ENCODE data around the gene KCNE2. TPM values are rescaled to one million over a fixed set of nuclear protein-coding genes. Genes with fewer than 3 reads are reported as not detected.
A peak's percentile ranks its signal among the peaks of the same experiment; 100 is the strongest.

KCNE2 gene
- total RNA-seq, 1 donor: not detected

DNA sequence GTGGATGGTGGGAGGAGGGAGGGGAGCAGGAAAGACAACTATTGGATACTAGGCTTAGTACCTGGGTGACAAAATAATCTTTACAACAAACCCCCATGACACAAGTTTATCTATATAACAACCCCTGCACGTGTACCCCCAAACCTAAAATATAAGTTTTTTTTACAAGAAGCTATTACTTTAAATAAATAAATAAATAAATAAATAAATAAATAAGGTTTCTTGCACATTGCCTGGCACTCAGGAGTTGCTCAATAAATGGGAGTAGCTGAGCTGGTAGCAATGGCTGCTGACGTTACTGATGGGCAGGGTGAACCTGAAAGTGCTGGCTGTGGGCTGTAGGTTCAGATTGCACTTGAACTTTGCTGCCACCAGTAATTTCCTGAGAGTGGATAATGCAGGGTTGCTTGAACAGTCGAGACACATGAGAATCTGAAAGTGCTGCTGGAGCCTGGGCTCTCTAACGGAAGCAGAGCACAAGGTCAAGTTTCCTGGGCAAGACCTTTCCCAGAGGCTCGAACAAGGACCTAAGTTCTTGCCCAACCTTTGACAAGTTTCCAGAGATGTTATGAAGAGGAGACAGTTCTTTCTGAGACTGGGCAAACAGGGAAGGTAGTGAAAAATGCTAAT is 14.8 kb upstream of the KCNE2 start:
- H3K36me3 ChIP-seq (ENCODE audit: insufficient read depth, low read length): no peaks in the 10 kb centered on the region
- peaks cover 27% of the 10 kb centered on the region for H3K27me3 ChIP-seq (ENCODE audit: insufficient read depth, low read length)
- no peaks in the 10 kb centered on the region for H3K9me3 ChIP-seq (ENCODE audit: low read depth, low read length)
- H2AFZ ChIP-seq (ENCODE audit: low read length): no peak overlapping the region
- peak; percentile 15 for DNase-seq (ENCODE audit: insufficient read length, low spot score, missing footprints)
- no peak overlapping the region for H3K4me2 ChIP-seq (ENCODE audit: insufficient read depth, low read length)
- H3K4me1 ChIP-seq (ENCODE audit: insufficient read depth, low read length): peaks cover 7% of the 10 kb centered on the region
- no peaks in the 10 kb centered on the region for H4K20me1 ChIP-seq (ENCODE audit: insufficient read depth, low read length)
- TF ChIP-seq, protein P1, sequence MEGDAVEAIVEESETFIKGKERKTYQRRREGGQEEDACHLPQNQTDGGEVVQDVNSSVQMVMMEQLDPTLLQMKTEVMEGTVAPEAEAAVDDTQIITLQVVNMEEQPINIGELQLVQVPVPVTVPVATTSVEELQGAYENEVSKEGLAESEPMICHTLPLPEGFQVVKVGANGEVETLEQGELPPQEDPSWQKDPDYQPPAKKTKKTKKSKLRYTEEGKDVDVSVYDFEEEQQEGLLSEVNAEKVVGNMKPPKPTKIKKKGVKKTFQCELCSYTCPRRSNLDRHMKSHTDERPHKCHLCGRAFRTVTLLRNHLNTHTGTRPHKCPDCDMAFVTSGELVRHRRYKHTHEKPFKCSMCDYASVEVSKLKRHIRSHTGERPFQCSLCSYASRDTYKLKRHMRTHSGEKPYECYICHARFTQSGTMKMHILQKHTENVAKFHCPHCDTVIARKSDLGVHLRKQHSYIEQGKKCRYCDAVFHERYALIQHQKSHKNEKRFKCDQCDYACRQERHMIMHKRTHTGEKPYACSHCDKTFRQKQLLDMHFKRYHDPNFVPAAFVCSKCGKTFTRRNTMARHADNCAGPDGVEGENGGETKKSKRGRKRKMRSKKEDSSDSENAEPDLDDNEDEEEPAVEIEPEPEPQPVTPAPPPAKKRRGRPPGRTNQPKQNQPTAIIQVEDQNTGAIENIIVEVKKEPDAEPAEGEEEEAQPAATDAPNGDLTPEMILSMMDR (IDR thresholded peaks at IDR 0.05; ENCODE audit: extremely low read depth, low read depth, low read length): no peak
- H3K27ac ChIP-seq (ENCODE audit: low read depth, low read length): no peak overlapping the region
- H3K79me2 ChIP-seq (ENCODE audit: insufficient read depth, low read length): no peaks in the 10 kb centered on the region
- no peak overlapping the region for H3K4me3 ChIP-seq (ENCODE audit: insufficient read depth, low read length)

DNA sequence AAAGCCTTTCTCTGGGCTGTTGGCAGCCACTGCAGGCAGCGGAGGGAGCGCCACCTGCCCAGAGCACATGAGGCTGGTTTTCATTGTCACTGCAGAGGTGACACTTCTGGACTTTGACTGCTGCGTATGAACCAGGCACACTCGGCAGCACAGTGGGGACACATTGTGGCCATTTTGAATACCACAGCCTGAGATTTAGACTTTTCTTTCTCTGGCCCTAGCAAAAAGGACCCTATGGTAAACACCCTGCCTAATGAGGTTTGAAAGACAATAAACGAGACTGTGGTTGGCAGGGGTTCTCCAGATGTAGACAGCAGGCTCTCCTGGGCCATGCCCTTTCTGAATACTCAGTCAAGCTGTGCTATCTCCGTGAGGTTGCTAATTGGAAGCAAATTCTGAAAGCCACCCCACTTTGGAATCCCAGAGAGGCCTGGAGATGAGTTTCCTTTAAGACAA is 12.0 kb upstream of the KCNE2 start:
- Histone ChIP-seq H3K4me3 (ENCODE audit: insufficient read depth, low read length) (no peak overlapping the region), H4K20me1 (ENCODE audit: insufficient read depth, low read length) (no peaks in the 10 kb centered on the region), H3K79me2 (ENCODE audit: insufficient read depth, low read length) (no peaks in the 10 kb centered on the region), H3K27ac (ENCODE audit: low read depth, low read length) (no peak overlapping the region), H3K4me1 (ENCODE audit: insufficient read depth, low read length) (no peaks in the 10 kb centered on the region), H3K9me3 (ENCODE audit: low read depth, low read length) (no peaks in the 10 kb centered on the region), H3K4me2 (ENCODE audit: insufficient read depth, low read length) (no peak overlapping the region), H3K27me3 (ENCODE audit: insufficient read depth, low read length) (peaks cover 34% of the 10 kb centered on the region), H2AFZ (ENCODE audit: low read length) (no peak overlapping the region), H3K36me3 (ENCODE audit: insufficient read depth, low read length) (no peaks in the 10 kb centered on the region)
- DNase-seq (ENCODE audit: insufficient read length, low spot score, missing footprints): peak; percentile 82
- TF ChIP-seq, protein P1 (IDR thresholded peaks at IDR 0.05; ENCODE audit: extremely low read depth, low read depth, low read length): peak; percentile 61

DNA sequence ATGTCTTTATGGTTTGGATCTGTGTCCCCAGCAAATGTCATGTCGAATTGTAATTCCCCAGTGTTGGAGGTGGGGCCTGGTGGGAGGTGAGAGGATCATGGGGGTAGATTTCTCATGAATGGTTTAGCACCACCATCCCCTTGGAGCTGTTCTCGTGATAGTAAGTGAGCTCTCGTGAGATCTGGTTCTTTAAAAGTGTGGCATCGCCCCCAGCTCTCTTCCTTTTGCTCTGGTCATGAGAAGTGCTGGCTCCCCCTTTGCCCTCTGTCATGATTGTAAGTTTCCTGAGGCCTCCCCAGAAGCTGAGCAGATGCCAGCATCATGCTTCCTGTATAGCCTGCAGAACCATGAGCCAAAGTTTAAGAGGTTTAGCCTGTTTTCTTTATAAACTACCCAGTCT is 11.2 kb upstream of the KCNE2 start:
- Histone ChIP-seq H4K20me1 (ENCODE audit: insufficient read depth, low read length) (no peaks in the 10 kb centered on the region), H3K27ac (ENCODE audit: low read depth, low read length) (no peak overlapping the region)
- no peak for DNase-seq (ENCODE audit: insufficient read length, low spot score, missing footprints)

DNA sequence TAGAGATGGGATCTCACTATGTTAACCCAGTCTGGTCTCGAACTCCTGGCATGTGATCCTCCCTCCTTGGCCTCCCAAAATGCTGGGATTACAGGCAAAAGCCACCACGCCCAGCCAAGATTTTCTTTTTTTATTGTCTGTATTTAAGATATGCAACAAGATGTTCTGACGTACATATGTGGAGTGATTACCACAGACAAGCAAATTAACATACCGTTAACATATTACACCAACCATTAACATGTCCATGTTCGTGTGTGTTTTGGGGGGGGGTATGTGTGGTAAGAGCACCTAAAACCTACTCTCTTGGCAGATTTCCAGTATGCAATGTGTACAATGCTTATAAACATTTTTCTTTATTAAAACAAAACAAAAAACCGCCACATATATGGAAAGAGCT is 10.6 kb upstream of the KCNE2 start:
- Histone ChIP-seq H2AFZ (ENCODE audit: low read length) (no peak overlapping the region), H4K20me1 (ENCODE audit: insufficient read depth, low read length) (no peaks in the 10 kb centered on the region), H3K27ac (ENCODE audit: low read depth, low read length) (no peak overlapping the region), H3K9me3 (ENCODE audit: low read depth, low read length) (no peaks in the 10 kb centered on the region), H3K36me3 (ENCODE audit: insufficient read depth, low read length) (no peaks in the 10 kb centered on the region), H3K4me1 (ENCODE audit: insufficient read depth, low read length) (no peaks in the 10 kb centered on the region), H3K4me2 (ENCODE audit: insufficient read depth, low read length) (no peak overlapping the region), H3K4me3 (ENCODE audit: insufficient read depth, low read length) (no peak overlapping the region), H3K27me3 (ENCODE audit: insufficient read depth, low read length) (peaks cover 34% of the 10 kb centered on the region), H3K79me2 (ENCODE audit: insufficient read depth, low read length) (no peaks in the 10 kb centered on the region)
- DNase-seq (ENCODE audit: insufficient read length, low spot score, missing footprints): no peak
- TF ChIP-seq, protein P1 (IDR thresholded peaks at IDR 0.05; ENCODE audit: extremely low read depth, low read depth, low read length): no peak

More for the DNA sequence above, 11.2 kb upstream of the KCNE2 start:
- H2AFZ ChIP-seq (ENCODE audit: low read length): no peak overlapping the region
- H3K4me3 ChIP-seq (ENCODE audit: insufficient read depth, low read length): no peak overlapping the region
- TF ChIP-seq, protein P1 (IDR thresholded peaks at IDR 0.05; ENCODE audit: extremely low read depth, low read depth, low read length): no peak
- H3K79me2 ChIP-seq (ENCODE audit: insufficient read depth, low read length): no peaks in the 10 kb centered on the region
- no peaks in the 10 kb centered on the region for H3K9me3 ChIP-seq (ENCODE audit: low read depth, low read length)
- peaks cover 34% of the 10 kb centered on the region for H3K27me3 ChIP-seq (ENCODE audit: insufficient read depth, low read length)
- H3K4me1 ChIP-seq (ENCODE audit: insufficient read depth, low read length): no peaks in the 10 kb centered on the region
- H3K36me3 ChIP-seq (ENCODE audit: insufficient read depth, low read length): no peaks in the 10 kb centered on the region
- H3K4me2 ChIP-seq (ENCODE audit: insufficient read depth, low read length): no peak overlapping the region

All from osteoblast (primary cell).